ENCODE results near the gene IGF2BP3. TPM values are rescaled to one million over a fixed set of nuclear protein-coding genes. Genes with fewer than 3 reads are reported as not detected.

Gene IGF2BP3
- total RNA-seq, 1 donor from 2014 or later: 16.6 TPM

GRCh38 chr7:23469150-23469960, 936 bp downstream of the IGF2BP3 start:
- peaks cover 29% of the 10 kb centered on the region for H3K36me3 Mint-ChIP-seq (ENCODE audit: low read depth)
- peak overlapping the region; percentile 97 for H3K27ac Mint-ChIP-seq
- peak; percentile 44 for DNase-seq (ENCODE audit: low spot score)
- H3K27me3 Mint-ChIP-seq (ENCODE audit: low read depth): peaks cover 21% of the 10 kb centered on the region
- intact Hi-C loops (cut with micrococcal nuclease): no loop called here
- peaks cover 52% of the 10 kb centered on the region for H3K4me1 Mint-ChIP-seq (ENCODE audit: low read depth)
- peak overlapping the region; percentile 95 for H3K4me3 Mint-ChIP-seq (ENCODE audit: low read depth)
- no peaks in the 10 kb centered on the region for H3K9me3 Mint-ChIP-seq

GRCh38 chr7:23468526-23469149, 1.7 kb downstream of the IGF2BP3 start:
- H3K4me1 Mint-ChIP-seq (ENCODE audit: low read depth): peaks cover 54% of the 10 kb centered on the region
- intact Hi-C loops (cut with micrococcal nuclease): no loop called here
- peak overlapping the region; percentile 76 for H3K27ac Mint-ChIP-seq
- H3K9me3 Mint-ChIP-seq: no peaks in the 10 kb centered on the region
- H3K27me3 Mint-ChIP-seq (ENCODE audit: low read depth): peaks cover 21% of the 10 kb centered on the region
- DNase-seq (ENCODE audit: low spot score): peak; percentile 16
- peak overlapping the region; percentile 82 for H3K4me3 Mint-ChIP-seq (ENCODE audit: low read depth)
- H3K36me3 Mint-ChIP-seq (ENCODE audit: low read depth): peaks cover 29% of the 10 kb centered on the region

- DNase-seq (ENCODE audit: low spot score): peak; percentile 26
- H3K4me3 Mint-ChIP-seq (ENCODE audit: low read depth): peak overlapping the region; percentile 82
- H3K36me3 Mint-ChIP-seq (ENCODE audit: low read depth): peaks cover 29% of the 10 kb centered on the region
- peaks cover 55% of the 10 kb centered on the region for H3K4me1 Mint-ChIP-seq (ENCODE audit: low read depth)
- peak overlapping the region; percentile 76 for H3K27ac Mint-ChIP-seq
- peaks cover 23% of the 10 kb centered on the region for H3K27me3 Mint-ChIP-seq (ENCODE audit: low read depth)
- no peaks in the 10 kb centered on the region for H3K9me3 Mint-ChIP-seq
- intact Hi-C loops (cut with micrococcal nuclease): no loop called here
These were observed 2.3 kb downstream of the IGF2BP3 start for GRCh38 chr7:23467806-23468525.

GRCh38 chr7:23467291-23467805, 2.9 kb downstream of the IGF2BP3 start:
- H3K4me1 Mint-ChIP-seq (ENCODE audit: low read depth): peaks cover 55% of the 10 kb centered on the region
- peak overlapping the region; percentile 82 for H3K4me3 Mint-ChIP-seq (ENCODE audit: low read depth)
- no peak for DNase-seq (ENCODE audit: low spot score)
- intact Hi-C loops (cut with micrococcal nuclease): no loop called here
- H3K27me3 Mint-ChIP-seq (ENCODE audit: low read depth): peaks cover 21% of the 10 kb centered on the region
- H3K27ac Mint-ChIP-seq: peak overlapping the region; percentile 38
- no peaks in the 10 kb centered on the region for H3K9me3 Mint-ChIP-seq
- H3K36me3 Mint-ChIP-seq (ENCODE audit: low read depth): peaks cover 26% of the 10 kb centered on the region

GRCh38 chr7:23462846-23463245, 7.4 kb downstream of the IGF2BP3 start:
- peaks cover 49% of the 10 kb centered on the region for H3K4me1 Mint-ChIP-seq (ENCODE audit: low read depth)
- H3K4me3 Mint-ChIP-seq (ENCODE audit: low read depth): no peak overlapping the region
- H3K27me3 Mint-ChIP-seq (ENCODE audit: low read depth): peaks cover 24% of the 10 kb centered on the region
- no peak for DNase-seq (ENCODE audit: low spot score)
- no peaks in the 10 kb centered on the region for H3K9me3 Mint-ChIP-seq
- no peak overlapping the region for H3K27ac Mint-ChIP-seq
- peaks cover 34% of the 10 kb centered on the region for H3K36me3 Mint-ChIP-seq (ENCODE audit: low read depth)
- intact Hi-C loops (cut with micrococcal nuclease): loop anchor here (1.0 to 2.0 kb wide), 2 partner anchors 106 to 186 kb away; no protein-coding TSS in a partner anchor

- H3K9me3 Mint-ChIP-seq: no peaks in the 10 kb centered on the region
- peaks cover 31% of the 10 kb centered on the region for H3K4me1 Mint-ChIP-seq (ENCODE audit: low read depth)
- H3K36me3 Mint-ChIP-seq (ENCODE audit: low read depth): peaks cover 15% of the 10 kb centered on the region
- H3K27me3 Mint-ChIP-seq (ENCODE audit: low read depth): peaks cover 16% of the 10 kb centered on the region
- intact Hi-C loops (cut with micrococcal nuclease): no loop called here
- no peak for DNase-seq (ENCODE audit: low spot score)
- H3K27ac Mint-ChIP-seq: no peak overlapping the region
- no peak overlapping the region for H3K4me3 Mint-ChIP-seq (ENCODE audit: low read depth)
These were observed 12.2 kb downstream of the IGF2BP3 start for GRCh38 chr7:23458044-23458443.

- intact Hi-C loops (cut with micrococcal nuclease): no loop called here
- H3K4me3 Mint-ChIP-seq (ENCODE audit: low read depth): no peak overlapping the region
- H3K4me1 Mint-ChIP-seq (ENCODE audit: low read depth): peaks cover 16% of the 10 kb centered on the region
- H3K27me3 Mint-ChIP-seq (ENCODE audit: low read depth): peaks cover 15% of the 10 kb centered on the region
- no peak overlapping the region for H3K27ac Mint-ChIP-seq
- H3K9me3 Mint-ChIP-seq: no peaks in the 10 kb centered on the region
- no peak for DNase-seq (ENCODE audit: low spot score)
- peaks cover 6% of the 10 kb centered on the region for H3K36me3 Mint-ChIP-seq (ENCODE audit: low read depth)
These were observed 14.2 kb downstream of the IGF2BP3 start for GRCh38 chr7:23456093-23456492.

- Mint-ChIP-seq H3K27me3 (ENCODE audit: low read depth) (peaks cover 15% of the 10 kb centered on the region), H3K4me1 (ENCODE audit: low read depth) (peaks cover 20% of the 10 kb centered on the region), H3K36me3 (ENCODE audit: low read depth) (peaks cover 4% of the 10 kb centered on the region), H3K4me3 (ENCODE audit: low read depth) (no peak overlapping the region), H3K27ac (no peak overlapping the region), H3K9me3 (no peaks in the 10 kb centered on the region)
- intact Hi-C loops (cut with micrococcal nuclease): no loop called here
- DNase-seq (ENCODE audit: low spot score): no peak
These were observed 15.3 kb downstream of the IGF2BP3 start for GRCh38 chr7:23454881-23455526.

GRCh38 chr7:23450518-23450917, 19.8 kb downstream of the IGF2BP3 start:
- no peaks in the 10 kb centered on the region for H3K9me3 Mint-ChIP-seq

GRCh38 chr7:23449941-23450340, 20.4 kb downstream of the IGF2BP3 start:
- Mint-ChIP-seq H3K27me3 (ENCODE audit: low read depth) (peaks cover 7% of the 10 kb centered on the region), H3K9me3 (no peaks in the 10 kb centered on the region), H3K27ac (no peak overlapping the region), H3K36me3 (ENCODE audit: low read depth) (no peaks in the 10 kb centered on the region), H3K4me1 (ENCODE audit: low read depth) (peaks cover 13% of the 10 kb centered on the region), H3K4me3 (ENCODE audit: low read depth) (no peak overlapping the region)
- DNase-seq (ENCODE audit: low spot score): no peak
- intact Hi-C loops (cut with micrococcal nuclease): no loop called here

More at GRCh38 chr7:23450518-23450917, 19.8 kb downstream of the IGF2BP3 start:
- Mint-ChIP-seq H3K27ac (no peak overlapping the region), H3K4me1 (ENCODE audit: low read depth) (peaks cover 11% of the 10 kb centered on the region), H3K4me3 (ENCODE audit: low read depth) (no peak overlapping the region), H3K27me3 (ENCODE audit: low read depth) (peaks cover 7% of the 10 kb centered on the region), H3K36me3 (ENCODE audit: low read depth) (no peaks in the 10 kb centered on the region)
- intact Hi-C loops (cut with micrococcal nuclease): no loop called here
- no peak for DNase-seq (ENCODE audit: low spot score)

- intact Hi-C loops (cut with micrococcal nuclease): no loop called here
- H3K4me1 Mint-ChIP-seq (ENCODE audit: low read depth): peaks cover 8% of the 10 kb centered on the region
- peaks cover 2% of the 10 kb centered on the region for H3K27me3 Mint-ChIP-seq (ENCODE audit: low read depth)
- no peak overlapping the region for H3K4me3 Mint-ChIP-seq (ENCODE audit: low read depth)
- no peaks in the 10 kb centered on the region for H3K36me3 Mint-ChIP-seq (ENCODE audit: low read depth)
- H3K27ac Mint-ChIP-seq: no peak overlapping the region
- H3K9me3 Mint-ChIP-seq: no peaks in the 10 kb centered on the region
- DNase-seq (ENCODE audit: low spot score): no peak
These were observed 25.0 kb downstream of the IGF2BP3 start for GRCh38 chr7:23445326-23445725.

GRCh38 chr7:23443974-23444373, 26.3 kb downstream of the IGF2BP3 start:
- DNase-seq (ENCODE audit: low spot score): no peak

More at GRCh38 chr7:23443974-23444373, 26.3 kb downstream of the IGF2BP3 start:
- intact Hi-C loops (cut with micrococcal nuclease): no loop called here
- H3K4me3 Mint-ChIP-seq (ENCODE audit: low read depth): no peak overlapping the region
- no peaks in the 10 kb centered on the region for H3K9me3 Mint-ChIP-seq
- no peak overlapping the region for H3K27ac Mint-ChIP-seq
- peaks cover 2% of the 10 kb centered on the region for H3K27me3 Mint-ChIP-seq (ENCODE audit: low read depth)
- H3K4me1 Mint-ChIP-seq (ENCODE audit: low read depth): peaks cover 7% of the 10 kb centered on the region
- peaks cover 3% of the 10 kb centered on the region for H3K36me3 Mint-ChIP-seq (ENCODE audit: low read depth)
